ENCODE results near the gene OPRD1.
"Not testable (repeated sequence)": the region's sequence is repeated elsewhere in the genome, so short reads cannot be mapped to it uniquely, and the experiment has no call there.

OPRD1 gene
- total RNA-seq, result 0 reads per million in 2 donors

- peak in 1 of 5 experiments; percentile 31 for DNase-seq
Observed at GRCh38 chr1:28811766-28812668, at the start of gene OPRD1. Gene OPRD1, plus strand, starts transcription at chr1:28812170. Its CDS starts 214 bp downstream, at chr1:28812384.

GRCh38 chr1:28766532-28767183 is 45.3 kb upstream of the OPRD1 start:
- no peak for DNase-seq

GRCh38 chr1:28770601-28771165 is 41.3 kb upstream of the OPRD1 start:
- DNase-seq, result no peak

GRCh38 chr1:28771921-28772320 is 40.0 kb upstream of the OPRD1 start:
- DNase-seq, result not testable (repeated sequence)

GRCh38 chr1:28773105-28773504 is 38.9 kb upstream of the OPRD1 start:
- DNase-seq, result no peak

GRCh38 chr1:28775121-28775942 is 36.6 kb upstream of the OPRD1 start:
- peak; percentile 29 to 70 (median 64) for DNase-seq

- DNase-seq, result no peak
Observed at GRCh38 chr1:28776341-28776740, 35.6 kb upstream of the OPRD1 start.

- DNase-seq, result no peak
Observed at GRCh38 chr1:28778021-28778420, 33.9 kb upstream of the OPRD1 start.

- no peak for DNase-seq
Observed at GRCh38 chr1:28779751-28780408, 32.1 kb upstream of the OPRD1 start.

- DNase-seq, result no peak
Observed at GRCh38 chr1:28781305-28781704, 30.7 kb upstream of the OPRD1 start.

- no peak for DNase-seq
Observed at GRCh38 chr1:28782011-28782410, 30.0 kb upstream of the OPRD1 start.

GRCh38 chr1:28783363-28783762 is 28.6 kb upstream of the OPRD1 start:
- no peak for DNase-seq

- DNase-seq, result no peak
Observed at GRCh38 chr1:28789412-28789811, 22.6 kb upstream of the OPRD1 start.

GRCh38 chr1:28789816-28790215 is 22.2 kb upstream of the OPRD1 start:
- DNase-seq, result no peak

GRCh38 chr1:28790377-28791035 is 21.5 kb upstream of the OPRD1 start:
- no peak for DNase-seq

GRCh38 chr1:28791929-28792328 is 20.0 kb upstream of the OPRD1 start:
- not testable (repeated sequence) for DNase-seq

- DNase-seq, result no peak
Observed at GRCh38 chr1:28792644-28793121, 19.3 kb upstream of the OPRD1 start.

- not testable (repeated sequence) for DNase-seq
Observed at GRCh38 chr1:28794582-28794981, 17.4 kb upstream of the OPRD1 start.

GRCh38 chr1:28796352-28797211 is 15.4 kb upstream of the OPRD1 start:
- DNase-seq, result no peak

GRCh38 chr1:28800324-28800723 is 11.6 kb upstream of the OPRD1 start:
- DNase-seq, result no peak
